ENCODE results near the gene MMP2.

The MMP2 gene

GRCh38 chr16:55494994-55495421 is 16.0 kb downstream of the MMP2 start:
- no peak overlapping the region for H3K27ac ChIP-seq
- TF ChIP-seq ZFX (IDR thresholded peaks at IDR 0.05), result no peak
- TF ChIP-seq, protein P1, sequence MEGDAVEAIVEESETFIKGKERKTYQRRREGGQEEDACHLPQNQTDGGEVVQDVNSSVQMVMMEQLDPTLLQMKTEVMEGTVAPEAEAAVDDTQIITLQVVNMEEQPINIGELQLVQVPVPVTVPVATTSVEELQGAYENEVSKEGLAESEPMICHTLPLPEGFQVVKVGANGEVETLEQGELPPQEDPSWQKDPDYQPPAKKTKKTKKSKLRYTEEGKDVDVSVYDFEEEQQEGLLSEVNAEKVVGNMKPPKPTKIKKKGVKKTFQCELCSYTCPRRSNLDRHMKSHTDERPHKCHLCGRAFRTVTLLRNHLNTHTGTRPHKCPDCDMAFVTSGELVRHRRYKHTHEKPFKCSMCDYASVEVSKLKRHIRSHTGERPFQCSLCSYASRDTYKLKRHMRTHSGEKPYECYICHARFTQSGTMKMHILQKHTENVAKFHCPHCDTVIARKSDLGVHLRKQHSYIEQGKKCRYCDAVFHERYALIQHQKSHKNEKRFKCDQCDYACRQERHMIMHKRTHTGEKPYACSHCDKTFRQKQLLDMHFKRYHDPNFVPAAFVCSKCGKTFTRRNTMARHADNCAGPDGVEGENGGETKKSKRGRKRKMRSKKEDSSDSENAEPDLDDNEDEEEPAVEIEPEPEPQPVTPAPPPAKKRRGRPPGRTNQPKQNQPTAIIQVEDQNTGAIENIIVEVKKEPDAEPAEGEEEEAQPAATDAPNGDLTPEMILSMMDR (conservative IDR thresholded peaks at IDR 0.05), result no peak; the same call in 1 of the 2 replicates

DNA sequence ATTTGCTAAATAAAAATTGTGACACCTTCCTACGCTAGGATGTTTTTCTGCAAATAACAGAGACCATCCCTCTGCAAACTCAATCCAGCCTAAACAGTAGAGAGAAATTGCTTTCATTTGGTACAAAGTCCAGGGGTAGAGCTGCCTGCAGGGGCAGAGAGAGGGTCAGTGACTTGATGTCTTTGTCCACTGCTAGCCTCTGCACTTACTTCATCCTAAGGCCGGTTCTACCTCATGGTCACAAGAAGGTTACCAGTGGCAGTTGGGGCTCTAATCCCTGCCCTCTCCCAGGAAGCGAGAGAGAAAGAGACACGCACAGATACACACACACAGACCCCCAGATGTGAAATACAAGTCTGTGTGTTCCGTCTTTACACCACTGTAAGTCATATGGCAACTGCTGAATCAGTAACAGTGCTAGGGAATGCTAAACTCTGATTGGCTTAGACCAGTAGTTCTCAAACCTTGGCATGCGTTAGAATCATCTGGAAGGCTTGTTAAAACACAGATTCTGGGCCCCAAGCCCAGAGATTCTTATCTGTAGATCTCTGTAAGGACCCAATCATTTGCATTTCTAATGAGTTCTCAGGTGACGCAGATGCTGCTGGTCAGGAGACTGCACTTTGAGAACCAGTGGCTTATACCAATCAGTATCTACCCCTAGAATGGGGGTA is 16.8 kb downstream of the MMP2 start:
- TF ChIP-seq, protein P1 (conservative IDR thresholded peaks at IDR 0.05), result no peak
- no peak for TF ChIP-seq ZFX (IDR thresholded peaks at IDR 0.05)

DNA sequence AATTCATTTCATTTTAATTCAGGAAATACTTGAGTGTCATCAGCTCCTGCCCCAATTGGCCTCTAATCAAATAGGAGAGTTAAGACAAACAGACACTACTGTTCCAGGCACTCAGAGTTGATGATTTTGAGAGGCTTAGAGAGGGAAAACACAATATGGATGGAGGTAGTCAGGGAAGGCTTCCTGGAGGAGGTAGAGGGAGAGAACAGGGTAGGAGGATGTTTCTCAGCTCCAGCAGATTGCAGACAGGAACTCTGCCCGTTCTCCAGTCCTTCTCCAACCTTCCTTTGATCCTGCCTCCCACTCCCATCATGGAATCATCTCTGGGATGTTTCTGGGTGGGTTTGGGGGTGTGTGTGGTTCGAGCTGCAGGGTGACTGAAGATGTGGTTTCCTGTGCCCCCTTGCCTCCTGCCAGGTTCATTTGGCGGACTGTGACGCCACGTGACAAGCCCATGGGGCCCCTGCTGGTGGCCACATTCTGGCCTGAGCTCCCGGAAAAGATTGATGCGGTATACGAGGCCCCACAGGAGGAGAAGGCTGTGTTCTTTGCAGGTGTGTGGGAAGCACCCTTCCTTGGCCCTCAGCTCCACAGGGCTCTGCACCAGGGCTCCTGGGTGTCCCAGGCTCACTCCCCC is 17.6 kb downstream of the MMP2 start:
- TF ChIP-seq, protein P1 (conservative IDR thresholded peaks at IDR 0.05), result no peak
- TF ChIP-seq ZFX (IDR thresholded peaks at IDR 0.05), result no peak
- no peak overlapping the region for H3K27ac ChIP-seq

More for the DNA sequence above, 16.8 kb downstream of the MMP2 start:
- no peak overlapping the region for H3K27ac ChIP-seq

GRCh38 chr16:55497558-55497957 is 18.6 kb downstream of the MMP2 start:
- TF ChIP-seq, protein P1 (conservative IDR thresholded peaks at IDR 0.05), result no peak
- no peak for TF ChIP-seq ZFX (IDR thresholded peaks at IDR 0.05)
- H3K27ac ChIP-seq, result no peak overlapping the region

GRCh38 chr16:55498101-55498500 is 19.1 kb downstream of the MMP2 start:
- H3K27ac ChIP-seq, result no peak overlapping the region
- TF ChIP-seq ZFX (IDR thresholded peaks at IDR 0.05), result no peak
- TF ChIP-seq, protein P1 (conservative IDR thresholded peaks at IDR 0.05), result no peak

GRCh38 chr16:55499281-55499680 is 20.3 kb downstream of the MMP2 start:
- no peak for TF ChIP-seq ZFX (IDR thresholded peaks at IDR 0.05)
- TF ChIP-seq, protein P1 (conservative IDR thresholded peaks at IDR 0.05), result no peak

GRCh38 chr16:55499951-55500529 is 21.0 kb downstream of the MMP2 start:
- TF ChIP-seq, protein P1 (conservative IDR thresholded peaks at IDR 0.05), result no peak
- no peak for TF ChIP-seq ZFX (IDR thresholded peaks at IDR 0.05)
- H3K27ac ChIP-seq, result no peak overlapping the region

More at GRCh38 chr16:55499281-55499680, 20.3 kb downstream of the MMP2 start:
- H3K27ac ChIP-seq, result no peak overlapping the region

Measured in C4-2B (cell line).